Natural killer cell (primary cell): ENCODE data around the gene OR10H3. TPM values are rescaled to one million over a fixed set of nuclear protein-coding genes. Genes with fewer than 3 reads are reported as not detected.

Source experiments
- ATAC-seq, 3 donors: fragments of 150-1000 bp in 2 of 3; fragments of 200-7000 bp in 1 of 3; cut with Tn5 transposase; 1 replicate in 1 of 3; 2 replicates in 2 of 3; pipeline ENCODE4 v1.10.0; 2021; ENCODE audit warnings: mild to moderate bottlenecking in 2 of 3, moderate library complexity in 2 of 3
- DNase-seq, 2 donors: peaks; one replicate each; pipeline versions ENCODE4 v3.0.0 to v3.0.0-alpha.2; 2013 to 2021; ENCODE audit warnings: mixed read lengths in 1 of 2
- H3K27ac ChIP-seq: one replicate; pipeline ENCODE4 v1.5.1; 2013; ENCODE audit warnings: mild to moderate bottlenecking, low read length
- H3K27me3 ChIP-seq: one replicate; pipeline ENCODE4 v1.6.1; 2013; ENCODE audit warnings: low read length; ENCODE audit not compliant: control insufficient read depth, insufficient read depth
- H3K36me3 ChIP-seq: one replicate; pipeline ENCODE4 v1.6.1; 2013; ENCODE audit warnings: low read length; ENCODE audit not compliant: control insufficient read depth, insufficient read depth
- H3K4me1 ChIP-seq: one replicate; pipeline ENCODE4 v1.6.1; 2013; ENCODE audit warnings: low read length; ENCODE audit not compliant: control insufficient read depth, insufficient read depth
- H3K4me3 ChIP-seq: one replicate; pipeline ENCODE4 v1.5.1; 2013; ENCODE audit warnings: low read length
- H3K9me3 ChIP-seq: one replicate; pipeline ENCODE4 v1.6.1; 2013; ENCODE audit warnings: low read length; ENCODE audit not compliant: control insufficient read depth, insufficient read depth
- H3K27ac Mint-ChIP-seq, 2 donors: one replicate each; pipeline ENCODE4 v1.8.0; 2022; ENCODE audit warnings: mild to moderate bottlenecking in 2 of 2, mixed read lengths in 2 of 2, moderate library complexity in 1 of 2
- H3K27me3 Mint-ChIP-seq, 2 donors: one replicate each; pipeline ENCODE4 v1.8.0; 2022; ENCODE audit warnings: low read depth in 2 of 2, mixed read lengths in 2 of 2
- H3K36me3 Mint-ChIP-seq: one replicate; pipeline ENCODE4 v1.8.0; 2022; ENCODE audit warnings: mixed read lengths
- H3K4me1 Mint-ChIP-seq, 2 donors: one replicate each; pipeline ENCODE4 v1.8.0; 2022; ENCODE audit warnings: mixed read lengths in 2 of 2
- H3K4me3 Mint-ChIP-seq: one replicate; pipeline ENCODE4 v1.8.0; 2022; ENCODE audit warnings: mild to moderate bottlenecking, moderate library complexity, mixed read lengths
- H3K9me3 Mint-ChIP-seq, 2 donors: one replicate each; pipeline ENCODE4 v1.8.0; 2022; ENCODE audit warnings: mixed read lengths in 2 of 2
- CTCF ChIP-seq: fragments of 200-600 bp; IDR thresholded peaks from one replicate; pipeline ENCODE4 v1.8.0; 2022; ENCODE audit warnings: antibody characterized with exemption
- WGBS: methylation state at CpG from one replicate; pipeline ENCODE4 v1.1.7; 2013; ENCODE audit warnings: missing lambda C conversion rate; ENCODE audit not compliant: insufficient coverage; 5-methylcytosine and 5-hydroxymethylcytosine counted together
- intact Hi-C: fragments of 100-400 bp; cut with micrococcal nuclease; formaldehyde crosslinking; loops from one replicate; pipeline ENCODE4 v1.14.2; 2022
- total RNA-seq, 4 donors: library from RNA; stranded (reverse); fragments of 120-200 nt in 1 of 4; gene quantifications; one replicate each; pipeline versions ENCODE4 v1.2.3 to v1.2.4, GENCODE V29; 2013 to 2022

Gene OR10H3
- total RNA-seq, 3 donors from 2014 or later (not counting 1 experiment from before 2014, with no cell fraction given) = not detected

GRCh38 chr19:15721268-15721667 lies 16.5 kb upstream of the OR10H3 start:
- peaks cover 9% of the 10 kb centered on the region for H3K27me3 ChIP-seq
- no peaks in the 10 kb centered on the region for H3K36me3 Mint-ChIP-seq
- no peak overlapping the region for H3K4me3 Mint-ChIP-seq
- H3K36me3 ChIP-seq = no peaks in the 10 kb centered on the region
- H3K9me3 ChIP-seq = no peaks in the 10 kb centered on the region
- intact Hi-C loops = no loop called here
- no peaks in the 10 kb centered on the region for H3K4me1 Mint-ChIP-seq
- H3K9me3 Mint-ChIP-seq = no peaks in the 10 kb centered on the region
- no peak for TF ChIP-seq CTCF
- no peak overlapping the region for H3K4me3 ChIP-seq
- WGBS = no CpG with 5 or more reads among the region's 1 CpG
- no peak for DNase-seq
- no peaks in the 10 kb centered on the region for H3K4me1 ChIP-seq
- no peak overlapping the region for H3K27ac Mint-ChIP-seq
- H3K27ac ChIP-seq = no peak overlapping the region
- ATAC-seq = peak in 1 of 3 donors; percentile 82
- H3K27me3 Mint-ChIP-seq = peaks cover 46 to 76% of the 10 kb centered on the region in 2 donors

GRCh38 chr19:15722956-15723355 lies 14.8 kb upstream of the OR10H3 start:
- Histone ChIP-seq H3K4me1 (no peaks in the 10 kb centered on the region), H3K27ac (no peak overlapping the region), H3K4me3 (no peak overlapping the region), H3K36me3 (no peaks in the 10 kb centered on the region), H3K27me3 (peaks cover 9% of the 10 kb centered on the region), H3K9me3 (no peaks in the 10 kb centered on the region)
- Mint-ChIP-seq H3K4me3 (no peak overlapping the region), H3K27me3 (peaks cover 45 to 72% of the 10 kb centered on the region in 2 donors), H3K9me3 (no peaks in the 10 kb centered on the region), H3K4me1 (no peaks in the 10 kb centered on the region), H3K27ac (no peak overlapping the region), H3K36me3 (no peaks in the 10 kb centered on the region)
- TF ChIP-seq CTCF = no peak
- DNase-seq = no peak
- intact Hi-C loops = no loop called here
- ATAC-seq = no peak
- 29% methylated on average over 25 of the region's 25 CpGs for WGBS

- Histone ChIP-seq H3K27ac (no peak within 1 kb of the TSS), H3K27me3 (peaks cover 9% of the 10 kb centered on the region), H3K4me1 (no peaks in the 10 kb centered on the region), H3K9me3 (no peaks in the 10 kb centered on the region), H3K36me3 (no peaks in the 10 kb centered on the region), H3K4me3 (no peak within 1 kb of the TSS)
- WGBS = 75% methylated on average over 4 of the region's 5 CpGs
- no peak for TF ChIP-seq CTCF
- H3K4me3 Mint-ChIP-seq = no peak within 1 kb of the TSS
- no peak within 1 kb of the TSS for H3K27ac Mint-ChIP-seq
- H3K27me3 Mint-ChIP-seq = peaks cover 33 to 41% of the 10 kb centered on the region in 2 donors
- H3K9me3 Mint-ChIP-seq = no peaks in the 10 kb centered on the region
- intact Hi-C loops = no loop called here
- ATAC-seq = no peak
- H3K36me3 Mint-ChIP-seq = no peaks in the 10 kb centered on the region
- peaks cover 13 to 18% of the 10 kb centered on the region in 2 donors for H3K4me1 Mint-ChIP-seq
- DNase-seq = no peak
These were observed 10.1 kb upstream of the OR10H3 start, which contains the start of gene OR10H2 for GRCh38 chr19:15727724-15728123. TSS of gene OR10H2 (plus strand) at chr19:15728024. CDS start at chr19:15728044, 20 bp downstream.

GRCh38 chr19:15730538-15730937 lies 7.2 kb upstream of the OR10H3 start:
- no peak for TF ChIP-seq CTCF
- peak overlapping the region in 1 of 2 donors; percentile 9 for H3K27ac Mint-ChIP-seq
- H3K4me3 Mint-ChIP-seq = peak overlapping the region; percentile 31

More at GRCh38 chr19:15730538-15730937, 7.2 kb upstream of the OR10H3 start:
- Histone ChIP-seq H3K4me1 (no peaks in the 10 kb centered on the region), H3K36me3 (no peaks in the 10 kb centered on the region), H3K4me3 (no peak overlapping the region), H3K27ac (no peak overlapping the region), H3K9me3 (no peaks in the 10 kb centered on the region), H3K27me3 (no peaks in the 10 kb centered on the region)
- Mint-ChIP-seq H3K36me3 (no peaks in the 10 kb centered on the region), H3K27me3 (peaks cover 25 to 34% of the 10 kb centered on the region in 2 donors), H3K9me3 (no peaks in the 10 kb centered on the region), H3K4me1 (peaks cover 13 to 18% of the 10 kb centered on the region in 2 donors)
- intact Hi-C loops = no loop called here
- WGBS = 0% methylated on average over 1 of the region's 1 CpG
- ATAC-seq (peak; percentile 46 to 88 (median 55)), DNase-seq (peak in 1 of 2 donors; percentile 7)
